Measurements from ENCODE around the gene PPP2R5E. TPM values are rescaled to one million over a fixed set of nuclear protein-coding genes. Genes with fewer than 3 reads are reported as not detected.

Gene PPP2R5E
- total and polyA plus RNA-seq, 2 of the 8 experiments (the other 6 are each of a cell fraction or from before 2014, with no cell fraction given) = 6.8 to 64.6 TPM

DNA sequence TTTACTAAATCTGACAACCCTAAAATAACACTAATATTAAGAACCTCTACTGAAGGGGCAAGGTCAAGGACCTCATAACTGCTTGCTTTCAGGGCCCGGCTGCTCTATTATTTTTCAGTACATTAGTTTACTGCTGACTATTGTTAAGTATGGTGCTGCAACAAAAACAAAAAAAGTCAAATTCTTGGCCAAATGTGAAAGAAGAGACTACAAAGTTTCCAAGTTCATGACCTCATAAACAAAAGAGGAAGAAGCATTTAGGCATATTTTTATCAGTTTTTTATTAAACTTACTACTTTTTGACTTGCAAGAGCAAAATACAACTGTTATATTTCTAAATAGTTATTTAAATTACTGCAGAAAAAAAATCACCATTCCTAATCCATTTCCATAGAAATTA lies 114.7 kb downstream of the PPP2R5E start:
- no peak overlapping the region for H3K9ac ChIP-seq (replicated peaks in 1 of 4; ENCODE audit: extremely low read depth in 1 of 4, low read depth in 3 of 4, low read length in 3 of 4)
- no peak overlapping the region for H3K56ac ChIP-seq (replicated peaks; ENCODE audit: insufficient read length, low read depth, low read length)
- no peak overlapping the region for H3K4me3 ChIP-seq (ENCODE audit: extremely low read depth in 1 of 4, insufficient read depth in 2 of 4, low read depth in 3 of 4, low read length in 4 of 4)
- H2BK20ac ChIP-seq (ENCODE audit: low read length) = no peak overlapping the region
- no peaks in the 10 kb centered on the region for H3K79me1 ChIP-seq (ENCODE audit: low read depth, low read length)
- no peak overlapping the region for H2BK12ac ChIP-seq (ENCODE audit: low read depth, low read length)
- no peak overlapping the region for H2BK5ac ChIP-seq (ENCODE audit: low read depth, low read length)
- H3K79me2 ChIP-seq (ENCODE audit: control insufficient read depth in 1 of 2, insufficient read depth in 2 of 2, low read length in 2 of 2) = peaks cover 0 to 58% of the 10 kb centered on the region in 2 experiments; a peak in 2 of 4 replicates
- no peak overlapping the region for H2AFZ ChIP-seq (ENCODE audit: low read length)
- no peak overlapping the region for H3K23ac ChIP-seq (ENCODE audit: insufficient read length)
- H4K5ac ChIP-seq (ENCODE audit: insufficient read length, low read depth, low read length) = no peak overlapping the region
- no peak overlapping the region for H3K4ac ChIP-seq (replicated peaks; ENCODE audit: insufficient read length, low read depth, low read length)
- ChIA-PET POLR2A (ENCODE audit: partially characterized antibody) (no interaction called here), CTCF (ENCODE audit: partially characterized antibody) (interaction anchor here (0.6 kb wide), 2 partner anchors 51 to 420 kb away, joined by 3 read pairs; no protein-coding TSS in a partner anchor)
- peaks cover 0 to 3% of the 10 kb centered on the region in 2 experiments for H4K20me1 ChIP-seq (replicated peaks in 1 of 2; ENCODE audit: control insufficient read depth in 1 of 2, insufficient read depth in 2 of 2, low read length in 2 of 2)
- FAIRE-seq (no peak), DNase-seq (ENCODE audit: low read depth in 1 of 2, low spot score in 2 of 2) (no peak)
- no peak overlapping the region for H4K91ac ChIP-seq (replicated peaks; ENCODE audit: insufficient read length, low read length)
- H3K27ac ChIP-seq (ENCODE audit: low read depth, low read length) = no peak overlapping the region
- H3K36me3 ChIP-seq (ENCODE audit: control insufficient read depth in 2 of 4, insufficient read depth in 4 of 4, low read length in 3 of 4) = no peaks in the 10 kb centered on the region
- H3K27me3 ChIP-seq (replicated peaks in 1 of 4; ENCODE audit: control insufficient read depth in 3 of 4, extremely low read depth in 1 of 4, insufficient read depth in 3 of 4, low read length in 3 of 4) = no peaks in the 10 kb centered on the region
- no peak overlapping the region for H2AK5ac ChIP-seq (ENCODE audit: low read depth, low read length)
- 88% methylated on average over 1 of the region's 1 CpG; no CpG with 5 or more reads in 1 of the 2 experiments for WGBS, 2 experiments (ENCODE audit: extremely low coverage in 1 of 2, insufficient coverage in 1 of 2, insufficient read length in 1 of 2, insufficient replicate concordance in 2 of 2, low coverage in 1 of 2, low lambda C conversion rate in 2 of 2, missing lambda C conversion rate in 1 of 2)
- peaks cover 0 to 6% (median 3%) of the 10 kb centered on the region in 4 experiments; a peak in 4 of 7 replicates for H3K4me1 ChIP-seq (replicated peaks in 1 of 4; ENCODE audit: control insufficient read depth in 3 of 4, insufficient read depth in 4 of 4, low read length in 3 of 4)
- H4K8ac ChIP-seq (ENCODE audit: extremely low read depth, insufficient read depth, low read length) = no peak overlapping the region
- H3K23me2 ChIP-seq (ENCODE audit: low read depth, low read length) = no peaks in the 10 kb centered on the region
- no peak overlapping the region for H2BK120ac ChIP-seq (replicated peaks; ENCODE audit: low read depth, low read length)
- H3K18ac ChIP-seq (ENCODE audit: extremely low read depth, low read length) = no peak overlapping the region
- no peaks in the 10 kb centered on the region for H3K9me3 ChIP-seq (ENCODE audit: insufficient read depth in 2 of 2, low read depth in 1 of 2, low read length in 1 of 2)
- H3K4me2 ChIP-seq (ENCODE audit: insufficient read depth in 1 of 2, low read depth in 2 of 2, low read length in 2 of 2) = no peak overlapping the region
- no peak overlapping the region for H2BK15ac ChIP-seq (ENCODE audit: low read length)
- H3K14ac ChIP-seq (ENCODE audit: insufficient read length) = no peak overlapping the region
- TF ChIP-seq TAF1 (IDR thresholded peaks at IDR 0.05; ENCODE audit: low read depth, low read length) (no peak), CEBPB (IDR thresholded peaks at IDR 0.05; ENCODE audit: low read depth, low read length) (no peak), RBBP5 (IDR thresholded peaks at IDR 0.05; ENCODE audit: borderline replicate concordance, low read depth, low read length) (no peak), EZH2 (IDR thresholded peaks at IDR 0.05; ENCODE audit: low read depth, low read length, severe bottlenecking) (no peak), BCL11A (IDR thresholded peaks at IDR 0.05; ENCODE audit: low read depth in 2 of 2, low read length in 2 of 2) (no peak), SAP30 (IDR thresholded peaks at IDR 0.05; ENCODE audit: insufficient read depth, insufficient replicate concordance, low read length) (no peak), RNF2 (IDR thresholded peaks at IDR 0.05; ENCODE audit: borderline replicate concordance, low read depth, low read length, missing control alignments, poor library complexity, severe bottlenecking) (no peak), KDM5A (IDR thresholded peaks at IDR 0.05; ENCODE audit: low read length) (no peak), NRF1 (IDR thresholded peaks at IDR 0.05; ENCODE audit: low read depth, low read length) (no peak), SUZ12 (IDR thresholded peaks at IDR 0.05; ENCODE audit: low read length) (no peak), RXRA (IDR thresholded peaks at IDR 0.05; ENCODE audit: insufficient read depth, low read depth, low read length) (no peak), SP4 (IDR thresholded peaks at IDR 0.05; ENCODE audit: low read length) (no peak), EGR1 (IDR thresholded peaks at IDR 0.05; ENCODE audit: borderline replicate concordance, low read depth, low read length) (no peak), YY1 (IDR thresholded peaks at IDR 0.05; ENCODE audit: low read depth, low read length) (no peak), CREB1 (IDR thresholded peaks at IDR 0.05) (no peak)

All from H1 (cell line).